Adrenal gland (tissue), 5 donors: ENCODE results near the gene MUC6.

ENCODE experiments used
- CTCF ChIP-seq, 6 experiments: fragments of 450-650 bp in 4 of 6; fragments of 200-600 bp in 2 of 6; sonication (generic) in 1 of 6; IDR thresholded peaks; 1 replicate in 5 of 6; 2 replicates in 1 of 6; pipeline versions ENCODE4 v1.5.1 to v1.8.0; 2016 to 2021; ENCODE audit warnings: antibody characterized with exemption in 6 of 6, mild to moderate bottlenecking in 2 of 6, moderate library complexity in 1 of 6
- POLR2A ChIP-seq, 2 donors: fragments of 450-650 bp; IDR thresholded peaks; one replicate each; pipeline ENCODE4 v1.6.1; 2017; ENCODE audit warnings: antibody characterized with exemption in 2 of 2, mild to moderate bottlenecking in 2 of 2, moderate library complexity in 1 of 2
- donor health status: DM: no; HTN: no; CAD: no.

DNA sequence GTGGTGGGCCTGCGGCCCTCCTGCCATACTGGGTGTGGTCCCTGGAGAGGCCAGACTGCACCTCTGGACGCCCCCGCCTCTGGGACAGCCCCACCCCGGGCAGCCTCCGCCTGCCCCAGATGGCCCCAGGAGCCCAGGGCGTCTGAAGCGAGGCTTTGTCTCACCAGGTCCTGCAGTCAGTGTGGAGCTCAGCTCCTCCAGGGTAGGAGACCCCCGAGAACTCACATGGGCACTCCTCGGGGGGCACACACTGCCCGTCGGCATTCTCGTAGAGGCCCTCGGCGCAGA is 10.4 kb downstream of the MUC6 start:
- TF ChIP-seq CTCF (IDR thresholded peaks at IDR 0.05) (no peak), POLR2A (IDR thresholded peaks at IDR 0.05) (no peak)
